Natural killer cell (primary cell): ENCODE data around the gene SRPRA. TPM values are rescaled to one million over a fixed set of nuclear protein-coding genes. Genes with fewer than 3 reads are reported as not detected.

Source experiments
- ATAC-seq, 3 donors: fragments of 150-1000 bp in 2 of 3; fragments of 200-7000 bp in 1 of 3; cut with Tn5 transposase; 1 replicate in 1 of 3; 2 replicates in 2 of 3; pipeline ENCODE4 v1.10.0; 2021; ENCODE audit warnings: mild to moderate bottlenecking in 2 of 3, moderate library complexity in 2 of 3
- DNase-seq, 2 donors: peaks; one replicate each; pipeline versions ENCODE4 v3.0.0 to v3.0.0-alpha.2; 2013 to 2021; ENCODE audit warnings: mixed read lengths in 1 of 2
- H3K27ac ChIP-seq: one replicate; pipeline ENCODE4 v1.5.1; 2013; ENCODE audit warnings: mild to moderate bottlenecking, low read length
- H3K27me3 ChIP-seq: one replicate; pipeline ENCODE4 v1.6.1; 2013; ENCODE audit warnings: low read length; ENCODE audit not compliant: control insufficient read depth, insufficient read depth
- H3K36me3 ChIP-seq: one replicate; pipeline ENCODE4 v1.6.1; 2013; ENCODE audit warnings: low read length; ENCODE audit not compliant: control insufficient read depth, insufficient read depth
- H3K4me1 ChIP-seq: one replicate; pipeline ENCODE4 v1.6.1; 2013; ENCODE audit warnings: low read length; ENCODE audit not compliant: control insufficient read depth, insufficient read depth
- H3K4me3 ChIP-seq: one replicate; pipeline ENCODE4 v1.5.1; 2013; ENCODE audit warnings: low read length
- H3K9me3 ChIP-seq: one replicate; pipeline ENCODE4 v1.6.1; 2013; ENCODE audit warnings: low read length; ENCODE audit not compliant: control insufficient read depth, insufficient read depth
- H3K27ac Mint-ChIP-seq, 2 donors: one replicate each; pipeline ENCODE4 v1.8.0; 2022; ENCODE audit warnings: mild to moderate bottlenecking in 2 of 2, mixed read lengths in 2 of 2, moderate library complexity in 1 of 2
- H3K27me3 Mint-ChIP-seq, 2 donors: one replicate each; pipeline ENCODE4 v1.8.0; 2022; ENCODE audit warnings: low read depth in 2 of 2, mixed read lengths in 2 of 2
- H3K36me3 Mint-ChIP-seq: one replicate; pipeline ENCODE4 v1.8.0; 2022; ENCODE audit warnings: mixed read lengths
- H3K4me1 Mint-ChIP-seq, 2 donors: one replicate each; pipeline ENCODE4 v1.8.0; 2022; ENCODE audit warnings: mixed read lengths in 2 of 2
- H3K4me3 Mint-ChIP-seq: one replicate; pipeline ENCODE4 v1.8.0; 2022; ENCODE audit warnings: mild to moderate bottlenecking, moderate library complexity, mixed read lengths
- H3K9me3 Mint-ChIP-seq, 2 donors: one replicate each; pipeline ENCODE4 v1.8.0; 2022; ENCODE audit warnings: mixed read lengths in 2 of 2
- CTCF ChIP-seq: fragments of 200-600 bp; IDR thresholded peaks from one replicate; pipeline ENCODE4 v1.8.0; 2022; ENCODE audit warnings: antibody characterized with exemption
- WGBS: methylation state at CpG from one replicate; pipeline ENCODE4 v1.1.7; 2013; ENCODE audit warnings: missing lambda C conversion rate; ENCODE audit not compliant: insufficient coverage; 5-methylcytosine and 5-hydroxymethylcytosine counted together
- intact Hi-C: fragments of 100-400 bp; cut with micrococcal nuclease; formaldehyde crosslinking; loops from one replicate; pipeline ENCODE4 v1.14.2; 2022
- total RNA-seq, 4 donors: library from RNA; stranded (reverse); fragments of 120-200 nt in 1 of 4; gene quantifications; one replicate each; pipeline versions ENCODE4 v1.2.3 to v1.2.4, GENCODE V29; 2013 to 2022

Gene SRPRA
- total RNA-seq, 3 donors from 2014 or later (not counting 1 experiment from before 2014, with no cell fraction given), result 188 to 225 (median 195) TPM

- no peaks in the 10 kb centered on the region for H3K36me3 Mint-ChIP-seq
- WGBS, result 94% methylated on average over 2 of the region's 2 CpGs
- no peaks in the 10 kb centered on the region for H3K27me3 ChIP-seq
These were observed 43.4 kb downstream of the SRPRA start for GRCh38 chr11:126225295-126225665.

GRCh38 chr11:126224647-126225294 lies 43.9 kb downstream of the SRPRA start:
- H3K9me3 Mint-ChIP-seq, result no peaks in the 10 kb centered on the region
- Histone ChIP-seq H3K27me3 (no peaks in the 10 kb centered on the region), H3K9me3 (no peaks in the 10 kb centered on the region), H3K27ac (no peak overlapping the region), H3K36me3 (no peaks in the 10 kb centered on the region), H3K4me1 (no peaks in the 10 kb centered on the region), H3K4me3 (no peak overlapping the region)
- intact Hi-C loops, result no loop called here
- H3K4me3 Mint-ChIP-seq, result no peak overlapping the region
- DNase-seq, result no peak
- no peak overlapping the region for H3K27ac Mint-ChIP-seq
- no peak for TF ChIP-seq CTCF
- WGBS, result 98% methylated on average over 5 of the region's 6 CpGs
- H3K4me1 Mint-ChIP-seq, result peaks cover 14 to 17% of the 10 kb centered on the region in 2 donors
- no peak for ATAC-seq
- H3K27me3 Mint-ChIP-seq, result no peaks in the 10 kb centered on the region
- H3K36me3 Mint-ChIP-seq, result no peaks in the 10 kb centered on the region

More at GRCh38 chr11:126225295-126225665, 43.4 kb downstream of the SRPRA start:
- Histone ChIP-seq H3K9me3 (no peaks in the 10 kb centered on the region), H3K4me1 (no peaks in the 10 kb centered on the region), H3K27ac (no peak overlapping the region), H3K4me3 (no peak overlapping the region), H3K36me3 (peaks cover 3% of the 10 kb centered on the region)
- H3K9me3 Mint-ChIP-seq, result no peaks in the 10 kb centered on the region
- H3K27ac Mint-ChIP-seq, result no peak overlapping the region
- intact Hi-C loops, result no loop called here
- no peaks in the 10 kb centered on the region for H3K27me3 Mint-ChIP-seq
- DNase-seq (no peak), ATAC-seq (no peak)
- peaks cover 10 to 17% of the 10 kb centered on the region in 2 donors for H3K4me1 Mint-ChIP-seq
- no peak overlapping the region for H3K4me3 Mint-ChIP-seq
- no peak for TF ChIP-seq CTCF

- no peak overlapping the region for H3K27ac Mint-ChIP-seq
- intact Hi-C loops, result no loop called here
- Histone ChIP-seq H3K4me3 (no peak overlapping the region), H3K36me3 (no peaks in the 10 kb centered on the region), H3K4me1 (no peaks in the 10 kb centered on the region), H3K27me3 (no peaks in the 10 kb centered on the region), H3K27ac (no peak overlapping the region), H3K9me3 (no peaks in the 10 kb centered on the region)
- no peak for ATAC-seq
- no peaks in the 10 kb centered on the region for H3K27me3 Mint-ChIP-seq
- 90% methylated on average over 3 of the region's 4 CpGs for WGBS
- H3K4me1 Mint-ChIP-seq, result peaks cover 10 to 29% of the 10 kb centered on the region in 2 donors
- DNase-seq, result no peak
- no peak overlapping the region for H3K4me3 Mint-ChIP-seq
- TF ChIP-seq CTCF, result no peak
- H3K36me3 Mint-ChIP-seq, result no peaks in the 10 kb centered on the region
- no peaks in the 10 kb centered on the region for H3K9me3 Mint-ChIP-seq
These were observed 49.1 kb downstream of the SRPRA start for GRCh38 chr11:126219547-126219946.

GRCh38 chr11:126217491-126217890 lies 51.2 kb downstream of the SRPRA start:
- DNase-seq (no peak), ATAC-seq (no peak)
- 57% methylated on average over 1 of the region's 1 CpG for WGBS
- Mint-ChIP-seq H3K27me3 (no peaks in the 10 kb centered on the region), H3K4me3 (no peak overlapping the region), H3K27ac (no peak overlapping the region), H3K9me3 (no peaks in the 10 kb centered on the region), H3K4me1 (peaks cover 18 to 36% of the 10 kb centered on the region in 2 donors), H3K36me3 (no peaks in the 10 kb centered on the region)
- Histone ChIP-seq H3K4me1 (no peaks in the 10 kb centered on the region), H3K27me3 (no peaks in the 10 kb centered on the region), H3K9me3 (no peaks in the 10 kb centered on the region), H3K36me3 (no peaks in the 10 kb centered on the region), H3K4me3 (no peak overlapping the region), H3K27ac (no peak overlapping the region)
- TF ChIP-seq CTCF, result no peak
- intact Hi-C loops, result no loop called here
